Vagina (tissue), 2 donors: ENCODE measurements around the gene GHRL.

Experiments
- POLR2A ChIP-seq, 2 donors: fragments of 450-650 bp; IDR thresholded peaks; one replicate each; pipeline ENCODE4 v1.6.1; 2017; ENCODE audit warnings: antibody characterized with exemption in 2 of 2, mild to moderate bottlenecking in 2 of 2, moderate library complexity in 2 of 2
- POLR2AphosphoS5 ChIP-seq, 2 donors: sonication (generic); formaldehyde crosslinking; IDR thresholded peaks; one replicate each; pipeline ENCODE4 v1.9.0; 2017; ENCODE audit warnings: antibody characterized with exemption in 2 of 2, mild to moderate bottlenecking in 2 of 2, low read depth in 1 of 2; ENCODE audit not compliant: insufficient read depth in 1 of 2
- TF ChIP-seq, protein P1 (sequence below), 3 experiments: fragments of 450-650 bp in 2 of 3; fragments of 200-600 bp in 1 of 3; sonication (generic) in 1 of 3; IDR thresholded peaks; one replicate each; pipeline ENCODE4 v1.5.1; 2017 to 2019; ENCODE audit warnings: antibody characterized with exemption in 3 of 3, mild to moderate bottlenecking in 2 of 3, moderate library complexity in 2 of 3

DNA sequence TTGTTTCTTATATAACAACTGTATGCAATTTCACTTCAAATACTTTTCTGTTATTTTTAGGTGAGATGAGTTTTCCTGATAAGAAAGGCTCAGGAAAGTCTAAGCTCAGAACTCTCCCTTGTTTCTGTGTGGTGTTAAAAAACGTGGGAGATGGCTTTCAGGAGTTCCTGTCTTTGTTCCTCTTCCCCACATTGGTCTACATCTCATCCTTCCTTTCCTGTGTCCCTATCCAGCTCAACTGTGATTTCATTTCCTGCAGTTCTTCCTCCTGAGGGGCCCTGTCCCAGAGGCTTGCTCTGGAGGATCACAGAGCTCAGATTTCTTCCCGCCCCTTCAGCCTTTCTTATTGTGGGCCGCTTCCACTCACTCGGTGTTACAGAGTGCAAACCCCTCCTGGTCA lies 17.0 kb upstream of the GHRL start:
- TF ChIP-seq, protein P1, sequence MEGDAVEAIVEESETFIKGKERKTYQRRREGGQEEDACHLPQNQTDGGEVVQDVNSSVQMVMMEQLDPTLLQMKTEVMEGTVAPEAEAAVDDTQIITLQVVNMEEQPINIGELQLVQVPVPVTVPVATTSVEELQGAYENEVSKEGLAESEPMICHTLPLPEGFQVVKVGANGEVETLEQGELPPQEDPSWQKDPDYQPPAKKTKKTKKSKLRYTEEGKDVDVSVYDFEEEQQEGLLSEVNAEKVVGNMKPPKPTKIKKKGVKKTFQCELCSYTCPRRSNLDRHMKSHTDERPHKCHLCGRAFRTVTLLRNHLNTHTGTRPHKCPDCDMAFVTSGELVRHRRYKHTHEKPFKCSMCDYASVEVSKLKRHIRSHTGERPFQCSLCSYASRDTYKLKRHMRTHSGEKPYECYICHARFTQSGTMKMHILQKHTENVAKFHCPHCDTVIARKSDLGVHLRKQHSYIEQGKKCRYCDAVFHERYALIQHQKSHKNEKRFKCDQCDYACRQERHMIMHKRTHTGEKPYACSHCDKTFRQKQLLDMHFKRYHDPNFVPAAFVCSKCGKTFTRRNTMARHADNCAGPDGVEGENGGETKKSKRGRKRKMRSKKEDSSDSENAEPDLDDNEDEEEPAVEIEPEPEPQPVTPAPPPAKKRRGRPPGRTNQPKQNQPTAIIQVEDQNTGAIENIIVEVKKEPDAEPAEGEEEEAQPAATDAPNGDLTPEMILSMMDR (IDR thresholded peaks at IDR 0.05), result no peak
- TF ChIP-seq POLR2AphosphoS5 (IDR thresholded peaks at IDR 0.05; ENCODE audit: insufficient read depth in 1 of 2, low read depth in 1 of 2) (no peak), POLR2A (IDR thresholded peaks at IDR 0.05) (no peak)
